Trophoblast cell (in vitro differentiated cells and primary cell): Measurements from ENCODE around the gene FN3K.

Experiments
- DNase-seq, 2 donors: peaks; one replicate each; pipeline ENCODE4 v3.0.0-alpha.2; 2016
- H2AFZ ChIP-seq: 2 replicates; pipeline ENCODE4 v1.6.1; 2013; ENCODE audit warnings: low read length, moderate library complexity, mild to moderate bottlenecking; ENCODE audit not compliant: insufficient read depth, poor library complexity
- H2AK5ac ChIP-seq: 2 replicates; pipeline ENCODE4 v1.6.1; 2013; ENCODE audit warnings: mild to moderate bottlenecking, low read length
- H2BK120ac ChIP-seq: 2 replicates; pipeline ENCODE4 v1.6.1; 2013; ENCODE audit warnings: low read length, mild to moderate bottlenecking, moderate library complexity; ENCODE audit not compliant: insufficient read depth, poor library complexity
- H2BK12ac ChIP-seq: 2 replicates; pipeline ENCODE4 v1.6.1; 2013; ENCODE audit warnings: mild to moderate bottlenecking, low read length, moderate library complexity
- H2BK5ac ChIP-seq: 2 replicates; pipeline ENCODE4 v1.6.1; 2013; ENCODE audit warnings: low read length, low read depth, moderate library complexity, mild to moderate bottlenecking; ENCODE audit not compliant: poor library complexity
- H3K14ac ChIP-seq: 2 replicates; pipeline ENCODE4 v1.6.1; 2013; ENCODE audit warnings: mild to moderate bottlenecking, low read length
- H3K18ac ChIP-seq: 2 replicates; pipeline ENCODE4 v1.6.1; 2013; ENCODE audit warnings: mild to moderate bottlenecking, low read length
- H3K23ac ChIP-seq: 2 replicates; pipeline ENCODE4 v1.6.1; 2013; ENCODE audit warnings: low read length
- H3K27ac ChIP-seq: 2 replicates; pipeline ENCODE4 v1.5.1; 2013; ENCODE audit warnings: low read depth, mild to moderate bottlenecking, inconsistent platforms, low read length, moderate library complexity
- H3K27me3 ChIP-seq: 2 replicates; pipeline ENCODE4 v1.6.1; 2013; ENCODE audit warnings: inconsistent platforms, mild to moderate bottlenecking, low read length, moderate library complexity; ENCODE audit not compliant: insufficient read depth
- H3K36me3 ChIP-seq, 2 experiments: 1 replicate in 1 of 2; 2 replicates in 1 of 2; pipeline ENCODE4 v1.6.1; 2013; ENCODE audit warnings: low read length in 2 of 2, mild to moderate bottlenecking in 2 of 2, moderate library complexity in 1 of 2; ENCODE audit not compliant: insufficient read depth in 2 of 2, control insufficient read depth in 1 of 2
- H3K4ac ChIP-seq: 2 replicates; pipeline ENCODE4 v1.6.1; 2013; ENCODE audit warnings: low read depth, mild to moderate bottlenecking, low read length, moderate library complexity
- H3K4me1 ChIP-seq, 2 experiments: 1 replicate in 1 of 2; 2 replicates in 1 of 2; pipeline ENCODE4 v1.6.1; 2013; ENCODE audit warnings: low read length in 2 of 2, mild to moderate bottlenecking in 2 of 2, moderate library complexity in 1 of 2; ENCODE audit not compliant: insufficient read depth in 2 of 2, control insufficient read depth in 1 of 2
- H3K4me2 ChIP-seq: 2 replicates; pipeline ENCODE4 v1.6.1; 2013; ENCODE audit warnings: inconsistent platforms, mild to moderate bottlenecking, low read length, moderate library complexity
- H3K4me3 ChIP-seq: 2 replicates; pipeline ENCODE4 v1.5.1; 2013; ENCODE audit warnings: mild to moderate bottlenecking, low read depth, low read length, inconsistent platforms
- H3K79me1 ChIP-seq: one replicate; pipeline ENCODE4 v1.6.1; 2013; ENCODE audit warnings: low read length
- H3K79me2 ChIP-seq: 2 replicates; pipeline ENCODE4 v1.6.1; 2013; ENCODE audit warnings: low read length, mild to moderate bottlenecking; ENCODE audit not compliant: control insufficient read depth, insufficient read depth, poor library complexity
- H3K9ac ChIP-seq: 2 replicates; pipeline ENCODE4 v1.6.1; 2013; ENCODE audit warnings: mild to moderate bottlenecking, low read length
- H3K9me3 ChIP-seq: 2 replicates; pipeline ENCODE4 v1.6.1; 2013; ENCODE audit warnings: low read depth, mild to moderate bottlenecking, control low read depth, inconsistent platforms, low read length; ENCODE audit not compliant: insufficient read depth
- H4K12ac ChIP-seq: 2 replicates; pipeline ENCODE4 v1.6.1; 2013; ENCODE audit warnings: low read depth, mild to moderate bottlenecking, low read length, moderate library complexity
- H4K8ac ChIP-seq: 2 replicates; pipeline ENCODE4 v1.6.1; 2013; ENCODE audit warnings: low read depth, mild to moderate bottlenecking, low read length, moderate library complexity
- H4K91ac ChIP-seq: one replicate; pipeline ENCODE4 v1.6.1; 2013; ENCODE audit warnings: low read depth, mild to moderate bottlenecking, low read length, moderate library complexity
- WGBS: extraction: QIAGEN DNeasy Blood & Tissue Kit; methylation state at CpG from one replicate; pipeline ENCODE4 v1.1.7; 2013; ENCODE audit warnings: missing lambda C conversion rate; ENCODE audit not compliant: insufficient read length, insufficient coverage; ENCODE audit errors: extremely low coverage; 5-methylcytosine and 5-hydroxymethylcytosine counted together

FN3K gene

GRCh38 chr17:82697808-82698064, 37.7 kb upstream of the FN3K start:
- Histone ChIP-seq H3K4me3 (peak overlapping the region; percentile 73), H2BK5ac (no peak overlapping the region), H3K9ac (no peak overlapping the region), H4K91ac (no peak overlapping the region), H3K36me3 (no peaks in the 10 kb centered on the region), H3K23ac (no peak overlapping the region), H2BK12ac (no peak overlapping the region), H3K79me2 (no peaks in the 10 kb centered on the region), H4K8ac (no peak overlapping the region), H3K4me1 (peaks cover 7 to 14% of the 10 kb centered on the region in 2 experiments), H2AK5ac (no peak overlapping the region), H3K18ac (no peak overlapping the region), H4K12ac (no peak overlapping the region), H2AFZ (no peak overlapping the region), H3K79me1 (no peaks in the 10 kb centered on the region), H2BK120ac (no peak overlapping the region), H3K27me3 (peaks cover 20% of the 10 kb centered on the region), H3K27ac (no peak overlapping the region), H3K9me3 (peaks cover 20% of the 10 kb centered on the region), H3K4me2 (peak overlapping the region; percentile 91), H3K14ac (no peak overlapping the region), H3K4ac (no peak overlapping the region)
- no peak for DNase-seq
- no CpG with 5 or more reads among the region's 32 CpGs for WGBS

DNA sequence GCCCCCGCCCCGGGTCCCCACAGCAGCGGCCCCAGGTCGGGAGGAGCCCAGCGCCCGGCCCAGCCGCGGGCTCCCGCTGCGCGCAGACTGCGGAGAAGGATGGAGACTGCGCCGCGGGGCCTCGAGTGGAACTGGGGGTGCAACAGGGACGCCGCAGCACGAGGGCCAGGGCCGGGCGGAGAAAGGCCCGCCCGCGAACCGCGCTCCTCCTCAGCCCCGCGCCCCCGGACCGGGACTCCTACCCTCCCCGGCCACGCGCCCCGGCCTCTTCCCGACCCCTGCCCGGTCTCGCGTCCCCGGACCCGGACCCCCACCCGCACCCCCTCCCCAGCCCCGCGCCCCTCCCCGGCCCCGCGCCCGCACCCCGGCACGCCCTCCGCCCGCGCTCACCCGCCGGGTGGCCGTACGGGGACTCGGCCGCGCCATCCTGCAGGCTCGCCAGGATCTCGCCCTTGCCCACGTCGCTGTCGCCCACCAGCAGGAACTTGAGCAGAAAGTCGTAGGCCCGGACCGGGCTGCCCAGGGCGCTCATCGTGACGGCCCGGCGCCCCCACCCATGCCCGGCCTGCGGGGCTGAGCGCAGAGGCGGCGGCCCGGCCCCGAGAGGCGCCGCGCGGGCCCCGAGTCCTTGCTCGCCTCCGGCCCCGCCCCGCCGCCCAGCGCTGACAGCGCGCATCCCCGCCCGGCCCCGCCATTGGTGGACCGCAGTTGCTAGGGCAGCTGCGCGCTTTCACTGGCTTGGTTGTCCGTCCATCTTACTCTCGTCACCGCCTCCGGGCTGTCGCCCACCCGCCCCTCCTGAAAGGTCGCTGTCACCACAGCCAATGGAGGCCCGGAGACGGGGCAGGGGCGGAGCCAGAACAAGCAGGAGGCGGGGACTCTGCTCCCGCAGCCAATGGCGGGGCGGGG, 37.1 kb upstream of the FN3K start, which contains the start of gene RAB40B:
RAB40B (minus strand) TSS at position 634 of the 909 bp plus-strand sequence; CDS start at position 532, 102 bp downstream.
- Histone ChIP-seq H4K8ac (peak within 1 kb of the TSS; percentile 76), H3K27ac (no peak within 1 kb of the TSS), H2BK5ac (no peak within 1 kb of the TSS), H3K4me2 (peak within 1 kb of the TSS; percentile 91), H4K91ac (no peak within 1 kb of the TSS), H3K14ac (no peak within 1 kb of the TSS), H2BK12ac (no peak within 1 kb of the TSS), H3K9ac (no peak within 1 kb of the TSS), H3K27me3 (peaks cover 20% of the 10 kb centered on the region), H2BK120ac (no peak within 1 kb of the TSS), H3K36me3 (no peaks in the 10 kb centered on the region), H3K79me2 (no peaks in the 10 kb centered on the region), H3K9me3 (peaks cover 20% of the 10 kb centered on the region), H3K4ac (no peak within 1 kb of the TSS), H3K4me1 (peaks cover 7 to 14% of the 10 kb centered on the region in 2 experiments), H3K4me3 (peak within 1 kb of the TSS; percentile 86), H4K12ac (no peak within 1 kb of the TSS), H3K79me1 (no peaks in the 10 kb centered on the region), H3K18ac (no peak within 1 kb of the TSS), H2AFZ (peak within 1 kb of the TSS; percentile 91), H3K23ac (no peak within 1 kb of the TSS), H2AK5ac (no peak within 1 kb of the TSS)
- WGBS = no CpG with 5 or more reads among the region's 112 CpGs
- peak; percentile 98 for DNase-seq

GRCh38 chr17:82698974-82699442, 36.4 kb upstream of the FN3K start:
- H3K4ac ChIP-seq = no peak overlapping the region
- no peak overlapping the region for H2BK5ac ChIP-seq
- no peaks in the 10 kb centered on the region for H3K79me1 ChIP-seq
- H2BK12ac ChIP-seq = no peak overlapping the region
- H3K4me3 ChIP-seq = peak overlapping the region; percentile 86
- H3K4me1 ChIP-seq = peaks cover 7 to 14% of the 10 kb centered on the region in 2 experiments
- H4K12ac ChIP-seq = no peak overlapping the region
- no peaks in the 10 kb centered on the region for H3K79me2 ChIP-seq
- no peak overlapping the region for H3K23ac ChIP-seq
- H4K91ac ChIP-seq = no peak overlapping the region
- H3K9ac ChIP-seq = no peak overlapping the region
- no peaks in the 10 kb centered on the region for H3K36me3 ChIP-seq
- H3K27me3 ChIP-seq = peaks cover 20% of the 10 kb centered on the region
- peaks cover 20% of the 10 kb centered on the region for H3K9me3 ChIP-seq
- no peak overlapping the region for H2BK120ac ChIP-seq
- peak in 1 of 2 donors; percentile 17 for DNase-seq
- H4K8ac ChIP-seq = peak overlapping the region; percentile 20
- peak overlapping the region; percentile 89 for H3K4me2 ChIP-seq
- H3K18ac ChIP-seq = no peak overlapping the region
- H2AK5ac ChIP-seq = no peak overlapping the region
- no CpG with 5 or more reads among the region's 45 CpGs for WGBS
- no peak overlapping the region for H3K27ac ChIP-seq
- H3K14ac ChIP-seq = no peak overlapping the region
- H2AFZ ChIP-seq = peak overlapping the region; percentile 90

DNA sequence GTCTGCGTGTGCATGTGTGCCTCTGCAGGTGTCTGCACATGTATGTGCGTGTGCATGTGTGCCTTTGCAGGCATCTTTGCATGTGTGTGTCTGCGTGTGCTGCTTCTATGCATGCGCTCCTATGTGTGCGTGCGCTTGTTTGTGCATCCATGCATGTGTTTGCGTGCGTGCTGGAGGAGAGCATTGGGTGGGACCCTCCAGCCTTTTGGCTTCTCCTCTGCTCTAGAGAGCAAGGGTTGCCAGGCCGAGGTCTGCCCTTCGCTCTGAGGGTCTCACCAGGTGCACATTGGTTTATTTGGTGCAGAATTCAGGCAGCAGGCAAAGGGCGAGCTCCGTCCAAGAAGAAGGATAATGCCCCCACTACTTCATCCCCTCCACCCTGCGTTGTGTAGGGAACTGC, 35.9 kb upstream of the FN3K start:
- H3K23ac ChIP-seq = no peak overlapping the region
- no peak overlapping the region for H4K8ac ChIP-seq
- H3K79me2 ChIP-seq = no peaks in the 10 kb centered on the region
- no peak for DNase-seq
- no peak overlapping the region for H2BK5ac ChIP-seq
- H3K27me3 ChIP-seq = peaks cover 20% of the 10 kb centered on the region
- H4K12ac ChIP-seq = no peak overlapping the region
- H3K79me1 ChIP-seq = no peaks in the 10 kb centered on the region
- H3K4ac ChIP-seq = no peak overlapping the region
- H2BK12ac ChIP-seq = no peak overlapping the region
- no peak overlapping the region for H3K14ac ChIP-seq
- H2BK120ac ChIP-seq = no peak overlapping the region
- peaks cover 7 to 14% of the 10 kb centered on the region in 2 experiments for H3K4me1 ChIP-seq
- peaks cover 20% of the 10 kb centered on the region for H3K9me3 ChIP-seq
- no peak overlapping the region for H3K4me3 ChIP-seq
- no peak overlapping the region for H4K91ac ChIP-seq
- WGBS = no CpG with 5 or more reads among the region's 13 CpGs
- no peak overlapping the region for H3K18ac ChIP-seq
- H2AK5ac ChIP-seq = no peak overlapping the region
- H3K9ac ChIP-seq = no peak overlapping the region
- no peak overlapping the region for H3K27ac ChIP-seq
- no peak overlapping the region for H2AFZ ChIP-seq
- H3K36me3 ChIP-seq = no peaks in the 10 kb centered on the region
- no peak overlapping the region for H3K4me2 ChIP-seq
